Transverse colon (tissue), 4 donors: Measurements from ENCODE around the gene TSPAN12. TPM values are rescaled to one million over a fixed set of nuclear protein-coding genes. Genes with fewer than 3 reads are reported as not detected.
"Not testable (repeated sequence)": the region's sequence is repeated elsewhere in the genome, so short reads cannot be mapped to it uniquely, and the experiment has no call there.

Source experiments
- DNase-seq: peaks from one replicate; pipeline ENCODE4 v3.0.0-alpha.2; 2019
- H3K27ac ChIP-seq, 4 donors: fragments of 200-600 bp; sonication (generic); 2 replicates each; pipeline ENCODE4 v1.5.1; 2016 to 2018; ENCODE audit warnings: inconsistent platforms in 4 of 4
- H3K27me3 ChIP-seq: fragments of 200-600 bp; sonication (generic); 2 replicates; pipeline ENCODE4 v1.5.1; 2017; ENCODE audit warnings: inconsistent platforms
- H3K36me3 ChIP-seq, 4 donors: fragments of 200-600 bp; sonication (generic); 2 replicates each; pipeline ENCODE4 v1.5.1; 2017 to 2019; ENCODE audit warnings: inconsistent platforms in 4 of 4
- H3K4me1 ChIP-seq, 4 donors: fragments of 200-600 bp; sonication (generic); 2 replicates each; pipeline ENCODE4 v1.5.1; 2017 to 2020; ENCODE audit warnings: inconsistent platforms in 4 of 4
- H3K4me3 ChIP-seq, 4 donors: fragments of 200-600 bp; sonication (generic); 1 replicate in 1 of 4; 2 replicates in 3 of 4; pipeline versions ENCODE4 v1.5.1 to v1.6.1; 2017 to 2019; ENCODE audit warnings: inconsistent platforms in 4 of 4
- H3K9me3 ChIP-seq, 2 donors: fragments of 200-600 bp; sonication (generic); 2 replicates each; pipeline ENCODE4 v1.5.1; 2017 to 2019; ENCODE audit warnings: inconsistent platforms in 2 of 2
- EP300 ChIP-seq: sonication (generic); formaldehyde crosslinking; IDR thresholded peaks from one replicate; pipeline ENCODE4 v1.6.1; 2017; ENCODE audit warnings: antibody characterized with exemption, low read depth
- POLR2A ChIP-seq: fragments of 450-650 bp; IDR thresholded peaks from one replicate; pipeline ENCODE4 v1.6.1; 2016; ENCODE audit warnings: antibody characterized with exemption, mild to moderate bottlenecking, moderate library complexity
- POLR2AphosphoS5 ChIP-seq, 3 donors: sonication (generic); formaldehyde crosslinking; IDR thresholded peaks; one replicate each; pipeline ENCODE4 v1.6.1; 2016; ENCODE audit warnings: antibody characterized with exemption in 3 of 3
- WGBS, 2 donors: methylation state at CpG; one replicate each; pipeline ENCODE4 v1.1.5; 2018; ENCODE audit warnings: low coverage in 1 of 2; 5-methylcytosine and 5-hydroxymethylcytosine counted together
- in situ Hi-C, 4 donors: fragments of 200-750 bp; cut with MboI; loops; one replicate each; pipeline versions ENCODE4 v1.15.0 to v1.15.1; 2017; ENCODE audit warnings: low sequenced_read_pairs in 3 of 4, low pct_ligation_motif_present in 1 of 4, low pct_unique_long_range_greater_than_20kb in 1 of 4
- intact Hi-C: fragments of 100-400 bp; cut with DNase I; formaldehyde crosslinking; loops from one replicate; pipeline ENCODE4 v1.15.1; 2023; ENCODE audit warnings: low total_unique reads
- total RNA-seq, 4 donors: library from RNA; depleted of rRNA; stranded (reverse); fragments of >200 nt; gene quantifications; one replicate each; pipeline ENCODE4 v1.1.0, GENCODE V29; 2016
- TF ChIP-seq, protein P1 (sequence below), 5 experiments: fragments of 200-600 bp in 3 of 5; fragments of 450-650 bp in 2 of 5; sonication (generic) in 3 of 5; IDR thresholded peaks; 1 replicate in 2 of 5; 2 replicates in 3 of 5; pipeline ENCODE4 v1.5.1; 2016 to 2017; ENCODE audit warnings: antibody characterized with exemption in 5 of 5, inconsistent platforms in 3 of 5, mild to moderate bottlenecking in 2 of 5, moderate library complexity in 1 of 5

Gene TSPAN12, protein sequence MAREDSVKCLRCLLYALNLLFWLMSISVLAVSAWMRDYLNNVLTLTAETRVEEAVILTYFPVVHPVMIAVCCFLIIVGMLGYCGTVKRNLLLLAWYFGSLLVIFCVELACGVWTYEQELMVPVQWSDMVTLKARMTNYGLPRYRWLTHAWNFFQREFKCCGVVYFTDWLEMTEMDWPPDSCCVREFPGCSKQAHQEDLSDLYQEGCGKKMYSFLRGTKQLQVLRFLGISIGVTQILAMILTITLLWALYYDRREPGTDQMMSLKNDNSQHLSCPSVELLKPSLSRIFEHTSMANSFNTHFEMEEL
- total RNA-seq: 10 to 100 TPM; 34.9 to 55.6 (median 39.5) TPM

DNA sequence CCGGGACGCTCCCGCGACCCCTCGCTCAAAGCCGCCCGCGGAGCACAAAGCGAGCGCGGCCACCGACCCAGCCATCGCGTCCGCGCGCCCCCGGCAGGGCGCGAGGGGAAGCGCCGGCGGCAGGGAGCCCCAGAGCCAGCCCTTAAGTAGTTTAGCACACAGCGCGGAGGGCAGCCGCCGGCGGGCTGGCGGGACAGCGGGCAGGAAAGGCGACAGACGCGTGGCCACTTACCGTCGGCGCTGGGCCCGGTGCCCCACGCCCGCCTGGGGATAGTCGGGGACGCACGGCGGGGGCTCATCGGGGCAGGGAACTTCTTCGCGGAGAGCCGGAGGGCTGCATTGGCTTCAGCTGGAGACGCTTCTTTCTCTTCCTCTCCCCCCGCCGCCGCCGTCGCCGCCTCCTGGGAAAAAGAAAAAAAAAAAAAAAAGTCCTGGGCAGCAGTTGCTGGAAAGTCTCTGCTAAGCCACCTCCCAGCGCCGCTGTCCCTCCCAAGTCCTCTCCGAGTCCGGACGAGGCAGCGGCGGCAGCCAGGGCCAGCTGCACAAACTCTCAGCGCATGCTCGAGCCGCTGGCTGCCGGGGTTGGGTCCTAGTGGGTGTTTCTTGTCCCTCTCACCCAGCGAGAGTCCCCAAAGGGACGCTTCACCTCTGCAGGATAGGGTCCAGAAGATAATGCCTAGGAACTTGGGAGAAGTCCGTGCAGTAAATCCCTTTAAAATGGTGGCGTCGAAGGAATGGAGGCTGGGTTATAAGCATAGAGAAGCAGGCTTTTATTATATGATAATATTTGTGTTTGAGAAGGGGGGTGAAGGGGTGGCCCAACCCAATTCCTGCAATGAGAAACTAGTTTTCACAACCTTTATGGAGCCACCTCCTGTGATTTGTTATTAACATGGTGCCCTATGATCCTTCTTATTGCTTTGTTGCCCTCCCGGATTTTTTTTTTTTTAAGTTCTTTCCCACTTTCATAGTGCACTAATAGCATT, at the start of gene TSPAN12:
Gene TSPAN12 (minus strand): TSS at position 557 of the 986 bp plus-strand sequence. CDS start 1,381 bp downstream, outside the sequence.
- intact Hi-C loops (loop anchor here (10.0 kb wide), 1 partner anchor 63 kb away; no protein-coding TSS in a partner anchor), in situ Hi-C loops (no loop called here)
- H3K36me3 ChIP-seq: no peaks in the 10 kb centered on the region
- peak within 1 kb of the TSS; percentile 93 to 96 (median 95) for H3K27ac ChIP-seq
- peak; percentile 79 for TF ChIP-seq POLR2A
- peak in 2 of 3 donors; percentile 39 to 63 for TF ChIP-seq POLR2AphosphoS5 (IDR thresholded peaks at IDR 0.05)
- TF ChIP-seq EP300: no peak
- TF ChIP-seq, protein P1, sequence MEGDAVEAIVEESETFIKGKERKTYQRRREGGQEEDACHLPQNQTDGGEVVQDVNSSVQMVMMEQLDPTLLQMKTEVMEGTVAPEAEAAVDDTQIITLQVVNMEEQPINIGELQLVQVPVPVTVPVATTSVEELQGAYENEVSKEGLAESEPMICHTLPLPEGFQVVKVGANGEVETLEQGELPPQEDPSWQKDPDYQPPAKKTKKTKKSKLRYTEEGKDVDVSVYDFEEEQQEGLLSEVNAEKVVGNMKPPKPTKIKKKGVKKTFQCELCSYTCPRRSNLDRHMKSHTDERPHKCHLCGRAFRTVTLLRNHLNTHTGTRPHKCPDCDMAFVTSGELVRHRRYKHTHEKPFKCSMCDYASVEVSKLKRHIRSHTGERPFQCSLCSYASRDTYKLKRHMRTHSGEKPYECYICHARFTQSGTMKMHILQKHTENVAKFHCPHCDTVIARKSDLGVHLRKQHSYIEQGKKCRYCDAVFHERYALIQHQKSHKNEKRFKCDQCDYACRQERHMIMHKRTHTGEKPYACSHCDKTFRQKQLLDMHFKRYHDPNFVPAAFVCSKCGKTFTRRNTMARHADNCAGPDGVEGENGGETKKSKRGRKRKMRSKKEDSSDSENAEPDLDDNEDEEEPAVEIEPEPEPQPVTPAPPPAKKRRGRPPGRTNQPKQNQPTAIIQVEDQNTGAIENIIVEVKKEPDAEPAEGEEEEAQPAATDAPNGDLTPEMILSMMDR (IDR thresholded peaks at IDR 0.05): peak; percentile 55 to 76 (median 73)
- H3K27me3 ChIP-seq: no peaks in the 10 kb centered on the region
- peak within 1 kb of the TSS; percentile 70 to 81 (median 78) for H3K4me3 ChIP-seq
- H3K9me3 ChIP-seq: no peaks in the 10 kb centered on the region
- H3K4me1 ChIP-seq: peaks cover 0 to 28% (median 13%) of the 10 kb centered on the region in 4 donors
- 0 to 1% methylated on average over 5 to 66 of the region's 71 CpGs for WGBS, 2 donors
- peak; percentile 79 for DNase-seq

DNA sequence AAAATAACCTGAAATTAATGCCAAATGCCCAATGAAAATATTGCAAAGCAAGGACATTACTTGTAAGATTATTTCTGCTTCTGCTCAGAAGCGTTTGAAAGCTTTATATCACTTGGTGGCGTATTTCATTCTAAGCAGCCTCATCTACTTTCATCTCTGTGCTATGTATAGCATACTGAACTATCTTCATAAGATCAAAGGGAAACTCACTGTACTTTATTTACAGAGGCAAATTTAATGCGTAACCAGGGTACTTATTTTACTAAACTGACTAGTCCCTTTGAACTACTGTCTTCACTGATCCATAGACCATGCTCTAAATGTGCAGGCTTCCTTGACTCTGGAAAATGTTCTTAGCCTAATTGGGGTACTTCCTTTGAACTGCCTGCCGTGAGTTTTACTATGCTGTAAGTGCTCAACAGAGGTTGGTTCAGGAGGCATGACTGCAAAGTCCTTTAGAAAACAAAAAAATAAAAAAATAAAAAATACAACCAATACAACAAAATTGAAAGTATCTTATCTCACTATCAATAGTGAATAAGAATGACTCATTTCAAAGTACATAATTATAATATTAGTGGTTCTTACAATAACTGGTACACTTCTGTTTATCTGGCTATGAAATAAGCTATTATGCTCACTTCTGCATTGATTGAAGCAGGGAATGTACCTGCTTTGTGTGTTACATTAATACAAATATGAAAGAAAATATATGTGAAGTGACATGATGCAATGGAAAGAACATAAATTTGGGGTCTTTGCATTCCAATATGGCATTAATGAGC, 41.0 kb upstream of the TSPAN12 start:
- 27 to 35% methylated on average over 4 of the region's 4 CpGs for WGBS, 2 donors
- no peaks in the 10 kb centered on the region for H3K9me3 ChIP-seq
- no peaks in the 10 kb centered on the region for H3K4me1 ChIP-seq
- H3K27me3 ChIP-seq: no peaks in the 10 kb centered on the region
- TF ChIP-seq EP300 (no peak), POLR2AphosphoS5 (IDR thresholded peaks at IDR 0.05) (no peak), POLR2A (no peak)
- TF ChIP-seq, protein P1 (IDR thresholded peaks at IDR 0.05): no peak
- H3K27ac ChIP-seq: no peak overlapping the region
- intact Hi-C loops: no loop called here
- no peak for DNase-seq
- in situ Hi-C loops: no loop called here
- H3K4me3 ChIP-seq: no peak overlapping the region
- no peaks in the 10 kb centered on the region for H3K36me3 ChIP-seq

DNA sequence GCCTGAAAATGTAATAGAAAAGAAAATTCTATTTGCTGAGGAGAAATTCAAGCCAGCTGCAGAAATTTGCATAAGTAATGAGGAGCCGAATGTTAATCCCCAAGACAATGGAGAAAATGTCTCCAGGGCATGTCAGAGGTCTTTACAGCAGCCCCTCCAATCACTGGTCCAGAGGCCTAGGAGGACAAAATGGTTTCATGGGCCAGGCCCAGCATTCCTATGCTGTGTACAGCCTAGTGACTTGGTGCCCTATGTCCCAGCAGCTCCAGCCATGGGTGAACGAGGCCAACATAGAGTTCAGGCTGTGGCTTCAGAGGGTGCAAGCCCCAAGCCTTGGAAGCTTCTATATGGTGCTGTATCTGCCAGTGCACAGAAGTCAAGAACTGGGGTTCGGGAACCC, 37.3 kb upstream of the TSPAN12 start:
- DNase-seq, H3K4me1 ChIP-seq, in situ Hi-C loops, H3K27ac ChIP-seq, H3K27me3 ChIP-seq, H3K36me3 ChIP-seq, intact Hi-C loops, H3K4me3 ChIP-seq: not testable (repeated sequence)
- 77 to 84% methylated on average over 2 to 3 of the region's 3 CpGs for WGBS, 2 donors
- peaks cover 0 to 11% of the 10 kb centered on the region in 2 donors for H3K9me3 ChIP-seq

DNA sequence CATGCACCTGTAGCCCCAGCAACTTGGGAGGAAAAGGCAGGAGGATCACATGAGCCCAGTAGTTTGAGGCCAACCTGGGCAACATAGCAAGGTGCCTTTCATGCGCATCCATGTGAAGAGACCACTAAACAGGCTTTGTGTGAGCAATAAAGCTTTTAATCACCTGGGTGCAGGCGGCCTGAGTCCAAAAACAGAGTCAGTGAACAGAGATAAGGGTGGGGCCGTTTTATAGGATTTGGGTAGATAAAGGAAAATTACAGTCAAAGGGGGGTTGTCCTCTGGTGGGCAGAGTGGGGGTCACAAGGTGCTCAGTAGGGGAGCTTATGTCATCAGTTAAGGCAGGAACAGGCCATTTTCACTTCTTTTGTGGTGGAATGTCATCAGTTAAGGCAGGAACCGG, 27.7 kb upstream of the TSPAN12 start:
- DNase-seq, H3K27me3 ChIP-seq, H3K4me3 ChIP-seq, H3K36me3 ChIP-seq, H3K4me1 ChIP-seq, in situ Hi-C loops, intact Hi-C loops, H3K9me3 ChIP-seq, H3K27ac ChIP-seq: not testable (repeated sequence)
- 47 to 48% methylated on average over 4 of the region's 4 CpGs for WGBS, 2 donors
